ENCODE measurements around the gene NHLH1.

Gene NHLH1

GRCh38 chr1:160400646-160401486, 34.0 kb downstream of the NHLH1 start:
- TF ChIP-seq TAF1 (IDR thresholded peaks at IDR 0.05; ENCODE audit: borderline replicate concordance, insufficient read depth, low read length) (no peak), FOXP2 (optimal IDR thresholded peaks at IDR 0.05; ENCODE audit: borderline replicate concordance, extremely low read depth, extremely low read length, insufficient read depth) (no peak), SIN3A (IDR thresholded peaks at IDR 0.05; ENCODE audit: borderline replicate concordance, insufficient read depth, low read length) (no peak), REST (IDR thresholded peaks at IDR 0.05; ENCODE audit: insufficient read depth in 1 of 2, low read depth in 2 of 2, low read length in 2 of 2) (no peak), POLR2AphosphoS5 (IDR thresholded peaks at IDR 0.05; ENCODE audit: low read depth, low read length) (no peak)

- TF ChIP-seq FOXP2 (optimal IDR thresholded peaks at IDR 0.05; ENCODE audit: borderline replicate concordance, extremely low read depth, extremely low read length, insufficient read depth) (no peak), SIN3A (IDR thresholded peaks at IDR 0.05; ENCODE audit: borderline replicate concordance, insufficient read depth, low read length) (no peak), REST (IDR thresholded peaks at IDR 0.05; ENCODE audit: insufficient read depth in 1 of 2, low read depth in 2 of 2, low read length in 2 of 2) (no peak), TAF1 (IDR thresholded peaks at IDR 0.05; ENCODE audit: borderline replicate concordance, insufficient read depth, low read length) (no peak), POLR2AphosphoS5 (IDR thresholded peaks at IDR 0.05; ENCODE audit: low read depth, low read length) (no peak)
Observed at GRCh38 chr1:160401487-160401805, 34.6 kb downstream of the NHLH1 start.

- TF ChIP-seq TAF1 (IDR thresholded peaks at IDR 0.05; ENCODE audit: borderline replicate concordance, insufficient read depth, low read length), result no peak
- no peak for TF ChIP-seq POLR2AphosphoS5 (IDR thresholded peaks at IDR 0.05; ENCODE audit: low read depth, low read length)
- TF ChIP-seq FOXP2 (optimal IDR thresholded peaks at IDR 0.05; ENCODE audit: borderline replicate concordance, extremely low read depth, extremely low read length, insufficient read depth), result no peak
- no peak for TF ChIP-seq REST (IDR thresholded peaks at IDR 0.05; ENCODE audit: insufficient read depth in 1 of 2, low read depth in 2 of 2, low read length in 2 of 2)
- no peak for TF ChIP-seq SIN3A (IDR thresholded peaks at IDR 0.05; ENCODE audit: borderline replicate concordance, insufficient read depth, low read length)
Observed at GRCh38 chr1:160402001-160402795, 35.3 kb downstream of the NHLH1 start.

- TF ChIP-seq REST (IDR thresholded peaks at IDR 0.05; ENCODE audit: insufficient read depth in 1 of 2, low read depth in 2 of 2, low read length in 2 of 2) (no peak), FOXP2 (optimal IDR thresholded peaks at IDR 0.05; ENCODE audit: borderline replicate concordance, extremely low read depth, extremely low read length, insufficient read depth) (no peak), TAF1 (IDR thresholded peaks at IDR 0.05; ENCODE audit: borderline replicate concordance, insufficient read depth, low read length) (no peak), POLR2AphosphoS5 (IDR thresholded peaks at IDR 0.05; ENCODE audit: low read depth, low read length) (no peak), SIN3A (IDR thresholded peaks at IDR 0.05; ENCODE audit: borderline replicate concordance, insufficient read depth, low read length) (no peak)
Observed at GRCh38 chr1:160403244-160403643, 36.4 kb downstream of the NHLH1 start.
